Endothelial cell of umbilical vein (primary cell): ENCODE data around the gene NFU1. TPM values are rescaled to one million over a fixed set of nuclear protein-coding genes. Genes with fewer than 3 reads are reported as not detected.

Experiments used
- Bru-seq: library from RNA; stranded (reverse); fragments of 400-500 nt; gene quantifications from one replicate; lab custom pipeline; 2021; lab: Mats Ljungman, UMichigan
- BruChase-seq, 2 experiments: library from RNA; stranded (reverse); fragments of 400-500 nt; gene quantifications; one replicate each; lab custom pipeline; 2021; lab: Mats Ljungman, UMichigan
- BruUV-seq: library from RNA; stranded (reverse); fragments of 400-500 nt; replicated peaks from 2 replicates; lab custom pipeline; 2021; lab: Mats Ljungman, UMichigan
- CTCF ChIA-PET: fragments of 300-600, 350-600 bp; sonication (Branson Sonifier 250); formaldehyde crosslinking; loops from one replicate; lab custom pipeline; 2021; ENCODE audit warnings: antibody characterized with exemption, inconsistent platforms; lab: Charles Lee
- POLR2A ChIA-PET: fragments of 300-600, 350-600 bp; sonication (Branson Sonifier 250); formaldehyde crosslinking; loops from one replicate; lab custom pipeline; 2021; ENCODE audit warnings: antibody characterized with exemption, inconsistent platforms; lab: Charles Lee
- DNase-seq: peaks from one replicate; pipeline ENCODE4 v3.0.0-alpha.2; 2011; ENCODE audit warnings: low read depth, low spot score
- FAIRE-seq: peaks from 2 replicates; lab custom pipeline; 2011; peaks lifted over from hg19 to GRCh38; lab: Jason Lieb, UNC
- H2AFZ ChIP-seq: 2 replicates; pipeline ENCODE4 v1.6.0; 2012; ENCODE audit warnings: low read depth, low read length, control low read depth, inconsistent platforms
- H3K27ac ChIP-seq: 2 replicates; pipeline ENCODE4 v1.5.1; 2011; ENCODE audit warnings: low read depth, mild to moderate bottlenecking, control low read depth, low read length, moderate library complexity; ENCODE audit not compliant: insufficient read depth
- H3K27me3 ChIP-seq, 2 experiments: 2 replicates each; pipeline versions ENCODE4 v1.6.0 to v1.6.1; 2011; ENCODE audit warnings: low read length in 2 of 2, mixed read lengths in 1 of 2; ENCODE audit not compliant: control insufficient read depth in 2 of 2, insufficient read depth in 2 of 2
- H3K36me3 ChIP-seq, 2 experiments: 2 replicates in 1 of 2; 3 replicates in 1 of 2; pipeline ENCODE4 v1.5.1; 2011; ENCODE audit warnings: low read length in 2 of 2, mild to moderate bottlenecking in 1 of 2, moderate library complexity in 1 of 2; ENCODE audit not compliant: control insufficient read depth in 2 of 2, insufficient read depth in 2 of 2; ENCODE audit errors: extremely low read depth in 1 of 2
- H3K4me1 ChIP-seq: 3 replicates; pipeline ENCODE4 v1.5.1; 2011; ENCODE audit warnings: mild to moderate bottlenecking, low read length; ENCODE audit not compliant: control insufficient read depth, insufficient read depth; ENCODE audit errors: extremely low read depth
- H3K4me2 ChIP-seq: 2 replicates; pipeline ENCODE4 v1.6.1; 2011; ENCODE audit warnings: low read length, control low read depth, mixed read lengths; ENCODE audit not compliant: insufficient read depth
- H3K4me3 ChIP-seq, 3 experiments: fragments of 200-600 bp in 1 of 3; sonication (generic), shearing (Covaris generic) in 1 of 3; replicated peaks in 1 of 3; 2 replicates each; pipeline ENCODE4 v1.5.1; 2011 to 2016; ENCODE audit warnings: control low read depth in 3 of 3, low read length in 3 of 3, mild to moderate bottlenecking in 2 of 3, inconsistent platforms in 1 of 3, low read depth in 1 of 3, moderate library complexity in 1 of 3; ENCODE audit not compliant: insufficient read depth in 1 of 3
- H3K79me2 ChIP-seq: 2 replicates; pipeline ENCODE4 v1.6.0; 2012; ENCODE audit warnings: low read length, inconsistent platforms; ENCODE audit not compliant: control insufficient read depth, insufficient read depth
- H3K9ac ChIP-seq: replicated peaks from 2 replicates; pipeline ENCODE3; 2011; ENCODE audit warnings: low read length, control low read depth; ENCODE audit not compliant: insufficient read depth; ENCODE audit errors: extremely low read depth
- H3K9me1 ChIP-seq: replicated peaks from 3 replicates; pipeline ENCODE4 v1.6.0; 2011; ENCODE audit warnings: mild to moderate bottlenecking, low read length; ENCODE audit not compliant: control insufficient read depth, insufficient read depth; ENCODE audit errors: extremely low read depth
- H3K9me3 ChIP-seq: replicated peaks from 2 replicates; pipeline ENCODE4 v1.5.1; 2012; ENCODE audit warnings: low read length, inconsistent platforms; ENCODE audit not compliant: control insufficient read depth, insufficient read depth
- H4K20me1 ChIP-seq: replicated peaks from 2 replicates; pipeline ENCODE3; 2011; ENCODE audit warnings: mild to moderate bottlenecking, low read length; ENCODE audit not compliant: control insufficient read depth, insufficient read depth; ENCODE audit errors: extremely low read depth
- CTCF ChIP-seq, 2 donors: IDR thresholded peaks; 1 replicate in 1 of 2; 2 replicates in 1 of 2; pipeline ENCODE4 v1.5.1; 2011; ENCODE audit warnings: low read length in 2 of 2, mild to moderate bottlenecking in 2 of 2, moderate library complexity in 2 of 2, control low read depth in 1 of 2, inconsistent platforms in 1 of 2, low read depth in 1 of 2; ENCODE audit not compliant: insufficient read depth in 1 of 2; ENCODE audit errors: extremely low read depth in 1 of 2
- MAX ChIP-seq: IDR thresholded peaks from 2 replicates; pipeline ENCODE4 v1.6.1; 2011; ENCODE audit not compliant: insufficient read depth, insufficient read length
- MYC ChIP-seq: IDR thresholded peaks from one replicate; pipeline ENCODE4 v1.6.1; 2011; ENCODE audit warnings: mild to moderate bottlenecking, low read depth, low read length
- POLR2A ChIP-seq: IDR thresholded peaks from 2 replicates; pipeline ENCODE4 v1.6.1; 2012; ENCODE audit warnings: low read depth, mild to moderate bottlenecking, control low read depth, low read length
- POLR2AphosphoS5 ChIP-seq: IDR thresholded peaks from 2 replicates; pipeline ENCODE4 v1.6.1; 2012; ENCODE audit warnings: low read depth, mild to moderate bottlenecking, control low read depth, low read length, moderate library complexity; ENCODE audit not compliant: insufficient read depth
- dilution Hi-C: fragments of 300-500 bp; cut with MboI; formaldehyde crosslinking; loops from one replicate; pipeline ENCODE4 v1.15.0; 2019; ENCODE audit warnings: low sequenced_read_pairs; ENCODE audit not compliant: extremely low pct_ligation_motif_present
- intact Hi-C: fragments of 100-400 bp; cut with micrococcal nuclease; formaldehyde crosslinking; loops from one replicate; pipeline ENCODE4 v1.10.0; 2022
- long read RNA-seq: library from polyadenylated mRNA; stranded (forward); transcript quantifications from one replicate; pipeline ENCODE4 v2.0.0, GENCODE V29; 2021
- polyA minus RNA-seq, 3 experiments: library from RNA; depleted of rRNA, polyadenylated mRNA; stranded (reverse); fragments of >200 nt; gene quantifications; 1 replicate in 1 of 3; 2 replicates in 2 of 3; pipeline ENCODE4 v1.2.3, GENCODE V29; 2011
- polyA plus RNA-seq, 4 experiments: library from polyadenylated mRNA; depleted of rRNA in 3 of 4; stranded (reverse) in 3 of 4; unstranded in 1 of 4; fragments of >200 nt; gene quantifications; 2 replicates each; pipeline versions ENCODE4 v1.2.1 to v1.2.3, GENCODE V29; 2011 to 2012; ENCODE audit warnings: missing spikeins in 1 of 4
- total RNA-seq: library from RNA; stranded (reverse); gene quantifications from 2 replicates; pipeline ENCODE4 v1.2.3, GENCODE V29; 2021

Gene NFU1
- total RNA-seq, result 47.9 and 49.7 TPM in 2 replicates
- polyA plus RNA-seq, result 18.2 and 19.6 TPM in 2 replicates
- polyA plus RNA-seq (2011; cell fraction: cytosol; rRNA removed), result 35.6 and 39.7 TPM in 2 replicates
- 18.4 and 22.0 TPM in 2 replicates for polyA plus RNA-seq (2011; cell fraction: nucleus; rRNA removed)
- polyA plus RNA-seq (2012), result 55.6 and 76.1 TPM in 2 replicates
- polyA minus RNA-seq, result 5.2 and 6.5 TPM in 2 replicates
- polyA minus RNA-seq (2011; cell fraction: cytosol; rRNA and poly(A)+ RNA removed), result 6.5 TPM
- 4.0 and 6.3 TPM in 2 replicates for polyA minus RNA-seq (2011; cell fraction: nucleus; rRNA and poly(A)+ RNA removed)
- Bru-seq, nascent RNA, result percentile 62 among the genes with signal in this experiment
- BruChase-seq, experiment 1, labeled RNA remaining after a 6-hour chase, result percentile 62 among the genes with signal in this experiment
- BruChase-seq, experiment 2, labeled RNA remaining after a 2-hour chase, result percentile 51 among the genes with signal in this experiment
- long read RNA-seq, transcript NFU1-203 (8 exons, 1,467 nt), result major isoform, 92 of 104 reads
- long read RNA-seq, partial matches to known transcripts, result 1 of 104 reads
- long read RNA-seq, other reads (novel, unspliced or antisense), result 9 of 104 reads

- no peaks in the 10 kb centered on the region for H3K9me1 ChIP-seq
- H4K20me1 ChIP-seq, result no peaks in the 10 kb centered on the region
- dilution Hi-C loops, result no loop called here
- H2AFZ ChIP-seq, result peak within 1 kb of the TSS; percentile 87
- H3K9me3 ChIP-seq, result no peaks in the 10 kb centered on the region
- intact Hi-C loops, result loop anchor here (2.0 to 5.0 kb wide), 2 partner anchors 50 to 380 kb away; partner anchors contain the start of gene GFPT1
- H3K36me3 ChIP-seq, result no peaks in the 10 kb centered on the region
- BruUV-seq, result TSS peak; percentile 61
- H3K4me3 ChIP-seq, result peak within 1 kb of the TSS; percentile 74 to 92 (median 78)
- peak within 1 kb of the TSS; percentile 93 for H3K4me2 ChIP-seq
- peak; percentile 95 for FAIRE-seq
- ChIA-PET CTCF (interaction anchor here (0.7 to 1.6 kb wide), 17 partner anchors 16 to 413 kb away, joined by 3 to 5 read pairs (median 3); no protein-coding TSS in a partner anchor), POLR2A (interaction anchor here (1.2 kb wide), 1 partner anchor 8 kb away, joined by 3 read pairs; no protein-coding TSS in a partner anchor)
- peak; percentile 98 for DNase-seq
- peaks cover 9% of the 10 kb centered on the region for H3K4me1 ChIP-seq
- peak within 1 kb of the TSS; percentile 85 for H3K9ac ChIP-seq
- TF ChIP-seq CTCF (IDR thresholded peaks at IDR 0.05; ENCODE audit: extremely low read depth in 1 of 2, insufficient read depth in 1 of 2, low read depth in 1 of 2, low read length in 2 of 2), result peak; percentile 62 to 86
- TF ChIP-seq POLR2AphosphoS5, result peak; percentile 92
- no peak for TF ChIP-seq MAX
- no peak for TF ChIP-seq MYC
- TF ChIP-seq POLR2A, result peak; percentile 98
- peak within 1 kb of the TSS; percentile 87 for H3K27ac ChIP-seq
- H3K27me3 ChIP-seq, result no peaks in the 10 kb centered on the region
- peaks cover 17% of the 10 kb centered on the region for H3K79me2 ChIP-seq
These were observed at the start of gene NFU1 for GRCh38 chr2:69436938-69437750. Gene NFU1, minus strand, starts transcription at chr2:69437435. Its CDS starts 13 bp downstream, at chr2:69437422.
